HG03139 (cell line): Measurements from ENCODE around the gene P3R3URF.

Source experiments
- ATAC-seq: cut with Tn5 transposase; IDR thresholded peaks from one replicate; pipeline ENCODE4 v1.9.1; 2021; ENCODE audit not compliant: unreplicated experiment

Gene P3R3URF

DNA sequence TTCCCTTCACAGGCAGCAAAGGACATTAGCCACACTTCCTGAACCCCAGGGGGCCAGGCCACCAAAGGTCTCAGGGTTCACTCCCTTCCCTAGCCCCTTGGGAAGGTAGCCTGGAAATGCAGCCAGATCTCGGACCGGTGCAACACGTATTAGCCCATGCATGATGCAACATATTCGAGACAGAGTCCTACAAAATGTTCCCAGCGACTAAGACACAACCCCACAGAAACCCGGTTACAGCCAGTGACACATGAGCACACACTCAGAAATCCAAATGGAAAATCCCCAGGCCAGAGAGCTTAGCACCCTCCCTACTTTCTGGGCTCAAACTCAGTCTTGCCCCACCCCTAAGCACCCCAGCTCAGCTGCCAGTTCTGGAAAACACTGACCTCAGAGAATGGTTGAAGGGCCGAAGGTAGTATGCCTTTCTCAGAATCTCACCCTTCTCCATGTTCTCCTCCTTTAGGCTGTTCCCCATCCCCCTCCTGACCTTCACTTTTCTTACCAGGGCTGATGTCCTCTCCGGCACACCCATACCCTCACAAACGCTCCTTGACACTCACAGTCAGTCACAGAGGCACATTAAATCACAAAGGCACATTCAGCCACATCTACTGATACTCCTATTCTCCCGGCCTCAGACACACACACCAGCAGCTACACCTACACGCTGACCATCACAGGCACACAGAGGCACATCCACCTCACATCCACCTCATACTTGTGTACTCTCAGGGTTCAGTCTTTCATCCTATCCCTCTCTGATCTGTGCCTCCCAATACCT, 1.6 kb downstream of the P3R3URF start, which contains the start of gene TSPAN1:
Gene TSPAN1, plus strand, starts transcription at position 640 of the 784 bp plus-strand sequence. CDS start 6,021 bp downstream, outside the sequence.
- no peak for ATAC-seq

GRCh38 chr1:46173361-46173856, 2.9 kb downstream of the P3R3URF start:
- no peak for ATAC-seq

GRCh38 chr1:46172321-46172720, 4.0 kb downstream of the P3R3URF start:
- no peak for ATAC-seq

DNA sequence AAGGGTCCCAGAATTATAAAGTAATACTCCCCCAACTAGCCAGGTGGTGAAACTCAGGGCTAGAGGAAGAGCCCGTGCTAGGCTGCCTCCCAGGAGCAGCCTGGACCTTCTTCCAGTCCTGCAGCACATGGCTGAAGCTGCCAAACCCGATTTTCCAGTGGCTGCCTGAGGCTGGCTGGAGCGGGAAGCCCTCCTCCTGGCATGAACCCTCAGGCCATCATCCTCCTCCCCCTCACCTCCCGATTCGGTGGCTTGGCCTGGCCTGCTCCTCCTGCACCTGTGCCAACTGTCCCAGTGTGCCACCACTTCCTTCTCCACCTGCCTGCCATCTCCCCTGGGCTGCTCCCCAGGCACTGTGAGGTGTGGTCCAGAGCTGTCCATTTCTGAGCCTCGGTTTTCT, 4.4 kb downstream of the P3R3URF start:
- no peak for ATAC-seq

DNA sequence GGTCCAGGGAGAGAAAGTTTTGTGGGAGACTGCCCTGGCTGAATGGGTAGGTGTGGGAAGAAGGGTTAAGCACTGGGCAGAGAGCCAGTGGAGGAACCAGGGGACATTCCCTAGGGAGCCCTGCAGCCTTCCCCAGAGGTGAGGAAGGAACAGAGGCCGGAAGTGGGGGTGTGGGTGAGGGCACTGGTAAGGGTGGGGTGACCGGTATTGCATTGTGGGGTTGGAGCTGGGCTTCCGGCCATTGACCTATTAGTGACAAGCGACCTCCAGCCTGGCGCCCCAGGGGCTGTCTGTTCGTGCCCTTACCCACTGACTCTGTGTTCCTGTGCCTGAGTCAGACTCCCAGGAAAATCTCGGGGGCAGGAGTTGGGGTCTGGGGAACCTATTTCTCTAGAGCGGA, 4.9 kb downstream of the P3R3URF start:
- ATAC-seq = no peak

GRCh38 chr1:46169811-46170454, 6.4 kb downstream of the P3R3URF start:
- ATAC-seq = no peak

- ATAC-seq = no peak
These were observed 7.8 kb downstream of the P3R3URF start for GRCh38 chr1:46168477-46168876.

DNA sequence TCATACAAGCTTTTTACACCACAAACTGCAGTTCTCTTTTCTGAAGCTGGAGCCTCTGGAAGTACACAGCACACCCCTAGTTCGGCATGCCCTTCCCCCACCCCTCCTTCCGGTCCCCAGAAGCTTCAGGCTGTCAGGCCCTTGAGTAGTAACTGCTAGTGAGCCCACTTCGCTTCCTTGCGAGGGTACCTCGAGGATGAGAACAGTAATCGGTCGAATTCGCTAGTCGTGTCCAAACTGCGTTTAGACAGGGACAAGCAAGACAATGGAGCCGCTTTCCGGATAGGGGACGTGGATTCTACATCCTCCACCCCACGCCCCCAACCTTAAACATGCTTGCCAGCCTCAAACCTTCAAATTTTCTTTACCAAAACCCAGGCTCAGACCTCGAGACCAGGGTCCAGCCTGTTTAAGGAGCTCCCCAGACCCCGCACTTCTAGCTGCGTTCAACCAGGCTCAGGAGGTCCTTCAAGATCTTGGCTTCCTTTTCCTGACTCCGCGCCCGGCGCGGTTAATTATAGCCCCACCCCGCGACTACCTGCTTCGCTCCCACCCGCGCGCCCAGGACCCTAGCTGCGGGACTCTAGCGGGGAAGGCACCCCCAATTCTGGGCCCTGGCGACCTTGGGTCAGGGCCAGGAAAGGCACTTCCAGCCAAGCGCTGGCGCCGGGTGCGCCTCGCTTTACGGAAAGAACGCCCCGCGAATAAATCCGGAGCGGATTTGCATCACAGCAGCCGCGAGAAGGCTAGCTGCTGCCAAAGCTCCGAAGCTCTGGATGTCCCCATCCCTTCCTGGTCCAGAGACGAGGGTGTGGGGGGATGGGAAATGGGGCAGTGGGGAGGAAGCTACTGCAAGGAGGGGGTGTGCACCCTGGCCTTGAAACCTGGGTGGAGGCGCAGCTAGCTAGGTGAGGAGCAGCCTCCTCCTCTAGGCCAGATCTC, 9.5 kb downstream of the P3R3URF start:
- ATAC-seq = no peak

DNA sequence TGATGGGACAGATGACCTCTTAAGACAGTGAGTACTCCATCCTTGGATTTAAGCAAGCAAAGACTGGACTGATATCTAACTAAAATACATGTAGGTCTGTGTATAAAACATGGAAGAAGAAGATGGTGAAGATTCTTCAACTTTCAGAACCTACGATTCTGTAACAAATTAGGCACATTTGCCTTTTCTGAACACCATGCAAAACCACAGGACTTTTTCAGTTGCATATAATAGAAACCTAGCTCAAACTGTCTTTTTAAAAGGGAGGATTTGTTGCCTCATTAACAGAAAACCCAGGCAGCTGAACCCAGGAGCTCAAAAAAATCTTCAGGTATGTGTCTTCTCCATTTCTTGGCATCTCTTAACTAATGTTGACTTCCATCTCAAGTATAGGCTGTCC, 16.1 kb downstream of the P3R3URF start:
- ATAC-seq = no peak

DNA sequence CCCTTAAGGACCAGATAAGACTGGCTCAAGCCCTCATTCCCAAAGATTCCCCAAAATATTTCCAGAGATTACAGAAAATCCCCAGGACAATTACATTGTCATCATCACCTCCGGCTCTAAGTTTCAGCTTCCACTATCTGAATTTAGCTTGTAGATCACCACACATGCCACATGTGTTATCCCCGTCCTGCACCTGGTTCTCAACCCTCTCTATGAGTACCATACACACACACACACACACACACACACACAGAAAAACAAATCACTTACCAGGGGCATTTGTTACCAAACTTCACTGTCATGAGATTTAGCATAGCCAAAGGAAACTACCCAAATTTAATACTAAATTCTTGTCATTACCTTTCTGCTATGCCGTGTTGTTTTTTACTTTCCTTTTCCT, 16.8 kb downstream of the P3R3URF start:
- ATAC-seq = no peak

DNA sequence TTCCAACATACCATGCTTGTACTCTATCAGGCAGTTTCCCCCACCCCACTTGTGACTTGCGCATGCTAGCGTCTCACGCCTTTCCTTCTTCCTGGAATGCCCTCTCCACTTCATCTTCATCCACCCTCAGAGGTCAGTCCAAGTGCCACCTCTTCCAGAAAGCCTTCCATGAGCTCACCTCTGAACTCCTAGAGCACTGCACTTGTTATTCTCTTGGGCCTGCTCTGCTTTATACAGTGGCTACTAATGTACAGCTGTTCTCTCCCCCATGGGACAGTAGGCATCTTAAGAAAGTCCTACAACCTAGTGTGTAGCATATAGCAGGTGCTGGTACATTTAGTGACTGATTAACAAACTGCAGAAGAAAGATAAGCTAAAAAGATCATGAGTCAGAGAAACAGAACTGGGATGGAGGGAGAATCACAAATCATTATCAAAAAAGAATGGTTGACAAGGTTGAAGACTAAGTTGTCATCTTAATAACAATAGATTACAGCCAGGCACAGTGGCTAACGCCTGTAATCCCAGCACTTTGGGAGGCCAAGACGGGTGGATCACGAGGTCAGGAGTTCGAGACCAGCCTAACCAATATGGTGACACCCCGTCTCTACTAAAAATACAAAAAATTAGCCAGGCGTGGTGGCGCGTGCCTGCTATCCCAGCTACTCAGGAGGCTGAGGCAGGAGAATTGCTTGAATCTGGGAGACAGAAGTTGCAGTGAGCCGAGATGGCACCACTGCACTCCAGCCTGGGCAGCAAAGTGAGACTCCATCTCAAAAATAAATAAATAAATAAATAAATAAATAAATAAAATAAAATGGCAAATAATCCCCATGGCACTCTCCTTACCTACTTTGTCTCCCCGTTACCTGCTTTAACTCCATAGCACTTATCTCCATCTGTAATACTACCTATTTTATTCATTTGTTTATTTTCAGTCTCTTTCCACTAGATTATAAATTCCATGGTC, 17.7 kb downstream of the P3R3URF start:
- peak; percentile 79 for ATAC-seq

GRCh38 chr1:46157916-46158311, 18.4 kb downstream of the P3R3URF start:
- no peak for ATAC-seq

GRCh38 chr1:46153732-46154131, 22.6 kb downstream of the P3R3URF start:
- no peak for ATAC-seq

DNA sequence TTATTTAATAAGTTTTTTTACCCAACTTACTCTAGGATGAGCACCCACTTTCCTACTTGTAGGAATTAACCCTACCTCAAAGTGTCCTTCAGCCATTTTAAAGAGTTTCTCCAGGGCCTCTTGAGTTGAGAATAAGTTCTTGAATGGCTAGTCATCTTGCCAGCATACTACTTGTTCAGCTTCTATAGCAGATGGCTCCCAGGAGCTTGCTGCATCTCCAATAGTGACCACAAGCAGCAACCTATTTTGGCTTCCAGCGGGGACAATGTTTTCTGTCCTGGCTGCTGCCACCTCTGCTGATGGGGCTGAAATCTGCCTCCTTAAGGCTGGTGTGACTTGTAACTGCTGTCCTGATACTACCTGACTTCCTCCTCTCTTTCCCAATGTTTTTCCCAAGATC, 23.1 kb downstream of the P3R3URF start:
- no peak for ATAC-seq

- ATAC-seq = no peak
These were observed 24.3 kb downstream of the P3R3URF start for GRCh38 chr1:46152016-46152415.

- ATAC-seq = no peak
These were observed 26.2 kb downstream of the P3R3URF start for GRCh38 chr1:46150085-46150484.

- ATAC-seq = no peak
These were observed 28.0 kb downstream of the P3R3URF start for GRCh38 chr1:46148318-46148717.

- ATAC-seq = no peak
These were observed 38.4 kb downstream of the P3R3URF start for GRCh38 chr1:46137916-46138315.

DNA sequence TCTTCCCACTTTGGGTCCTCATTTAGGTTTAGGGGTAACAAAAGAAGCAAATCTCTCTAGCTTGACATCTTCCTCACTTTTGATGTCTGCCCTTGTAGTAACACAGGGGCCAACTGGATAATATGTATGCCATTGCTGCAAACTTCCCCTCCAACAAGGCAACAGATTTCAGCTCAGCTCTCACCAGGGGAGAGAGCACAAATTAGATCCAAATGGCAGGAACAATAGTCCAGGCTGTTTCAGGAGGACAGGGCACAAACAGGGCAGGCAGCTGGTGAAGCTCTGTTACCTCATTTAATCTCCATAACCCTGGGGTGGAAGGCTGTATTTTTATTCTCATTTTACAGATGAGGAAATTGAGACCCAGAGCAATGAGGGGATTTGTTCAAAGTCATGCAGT, 39.6 kb downstream of the P3R3URF start:
- no peak for ATAC-seq
